NCI-H510A (cell line): Measurements from ENCODE around the gene PROCR.
"Not testable (repeated sequence)": the region's sequence is repeated elsewhere in the genome, so short reads cannot be mapped to it uniquely, and the experiment has no call there.

Source experiments
- DNase-seq: peaks from one replicate; lab custom pipeline; 2025; lab: John Stamatoyannopoulos, UW

PROCR gene

GRCh38 chr20:35165221-35166185 is 6.4 kb upstream of the PROCR start:
- DNase-seq, result no peak

GRCh38 chr20:35166242-35166830 is 5.5 kb upstream of the PROCR start:
- DNase-seq, result no peak

DNA sequence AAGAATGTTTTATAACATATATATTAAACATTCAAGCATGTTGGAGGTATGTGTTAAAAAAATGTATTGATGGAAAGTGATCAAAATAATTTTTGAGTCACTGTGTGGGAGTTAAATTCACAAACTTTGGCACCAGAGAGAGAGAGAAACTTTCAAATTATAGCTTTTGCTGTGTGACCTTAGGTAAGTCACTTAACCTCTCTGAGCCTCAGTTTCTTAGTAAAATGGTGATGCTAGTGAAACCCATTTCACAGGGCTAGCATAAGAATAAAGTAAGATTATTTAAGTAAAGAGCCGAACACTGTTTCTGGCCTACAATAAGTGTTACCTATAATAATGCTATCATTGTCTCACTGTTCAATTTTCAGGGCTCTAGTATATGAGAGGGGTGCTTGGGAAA is 4.1 kb upstream of the PROCR start:
- DNase-seq, result no peak

GRCh38 chr20:35168701-35169409 is 3.0 kb upstream of the PROCR start:
- not testable (repeated sequence) for DNase-seq

- DNase-seq, result no peak
These were observed 477 bp upstream of the PROCR start for GRCh38 chr20:35171438-35171752.

GRCh38 chr20:35172434-35172806 is 548 bp downstream of the PROCR start:
- DNase-seq, result no peak

DNA sequence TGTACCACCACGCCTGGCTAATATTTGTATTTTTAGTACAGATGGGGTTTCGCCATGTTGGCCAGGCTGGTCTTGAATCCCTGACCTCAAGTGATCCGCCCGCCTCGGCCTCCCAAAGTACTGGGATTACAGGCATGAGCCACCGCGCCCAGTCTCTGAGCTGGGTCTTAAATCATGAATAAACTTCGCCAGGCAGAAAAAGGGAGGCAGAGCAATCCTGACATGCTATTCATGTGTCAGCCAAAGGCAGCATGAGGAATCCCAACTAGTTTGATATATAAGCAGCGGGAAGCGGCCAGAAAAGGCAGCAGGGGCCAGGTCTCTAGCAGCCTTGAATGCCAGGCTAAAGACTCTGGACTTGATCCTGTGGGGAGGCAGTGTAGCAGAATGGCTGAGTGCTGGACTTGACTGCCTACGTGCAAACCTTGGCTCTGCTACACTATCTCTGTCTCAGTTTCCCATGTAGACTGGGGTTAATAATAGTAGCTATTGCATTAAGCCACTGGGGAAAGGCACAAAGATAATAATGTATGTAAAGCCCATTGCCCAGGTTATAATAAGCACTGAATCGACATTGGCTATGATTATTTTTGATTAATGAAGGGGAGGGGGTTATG is 1.8 kb downstream of the PROCR start:
- DNase-seq, result no peak

DNA sequence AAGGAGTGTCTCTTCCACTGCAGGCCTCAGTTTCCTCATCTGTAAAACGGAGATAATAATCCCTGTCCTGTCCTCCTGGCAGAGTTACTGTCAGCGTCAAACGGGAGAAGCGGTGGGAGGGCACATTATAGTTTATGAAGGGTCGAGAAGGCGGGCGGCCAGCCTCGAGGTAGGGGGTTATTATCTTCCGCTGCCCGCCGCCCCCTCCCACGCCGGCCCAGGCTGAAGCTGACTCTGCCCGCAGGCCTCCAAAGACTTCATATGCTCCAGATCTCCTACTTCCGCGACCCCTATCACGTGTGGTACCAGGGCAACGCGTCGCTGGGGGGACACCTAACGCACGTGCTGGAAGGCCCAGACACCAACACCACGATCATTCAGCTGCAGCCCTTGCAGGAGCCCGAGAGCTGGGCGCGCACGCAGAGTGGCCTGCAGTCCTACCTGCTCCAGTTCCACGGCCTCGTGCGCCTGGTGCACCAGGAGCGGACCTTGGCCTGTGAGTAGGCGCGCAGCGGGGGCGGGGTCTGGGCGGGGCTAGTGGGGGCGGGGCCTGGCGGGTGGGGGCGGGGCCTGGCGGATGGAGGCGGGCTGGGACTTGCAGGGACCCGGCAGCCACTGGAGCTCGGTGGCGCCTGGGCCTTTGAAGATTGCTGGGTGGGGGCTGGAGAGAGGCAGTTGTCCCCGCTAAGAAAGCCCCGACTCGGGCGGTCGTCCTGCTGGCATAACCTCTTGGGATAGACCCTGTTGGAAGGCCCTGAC is 2.8 kb downstream of the PROCR start:
- no peak for DNase-seq

GRCh38 chr20:35176132-35176531 is 4.3 kb downstream of the PROCR start:
- DNase-seq, result no peak

GRCh38 chr20:35179292-35180212 is 7.7 kb downstream of the PROCR start:
- DNase-seq, result no peak

DNA sequence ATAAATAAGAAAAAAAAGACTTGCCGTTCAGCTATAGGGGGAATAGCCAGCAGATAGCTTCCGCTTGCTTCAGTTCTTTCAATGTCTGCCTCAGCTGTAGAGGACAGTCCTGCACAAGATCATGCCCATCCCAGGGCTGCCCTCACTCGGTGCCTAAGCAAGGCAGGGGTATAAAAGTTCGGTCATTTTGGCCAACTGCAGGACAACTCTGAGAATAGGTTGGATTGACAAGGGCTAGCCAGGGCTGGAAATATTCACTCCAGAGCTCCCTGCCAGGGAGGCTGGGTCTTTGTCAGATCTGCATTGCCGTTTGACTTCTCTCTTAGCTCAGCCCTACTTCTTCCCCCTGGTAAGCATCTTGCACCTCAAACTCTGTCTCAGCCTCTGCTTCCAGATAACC is 8.4 kb downstream of the PROCR start:
- no peak for DNase-seq

GRCh38 chr20:35181731-35182130 is 9.9 kb downstream of the PROCR start:
- no peak for DNase-seq

DNA sequence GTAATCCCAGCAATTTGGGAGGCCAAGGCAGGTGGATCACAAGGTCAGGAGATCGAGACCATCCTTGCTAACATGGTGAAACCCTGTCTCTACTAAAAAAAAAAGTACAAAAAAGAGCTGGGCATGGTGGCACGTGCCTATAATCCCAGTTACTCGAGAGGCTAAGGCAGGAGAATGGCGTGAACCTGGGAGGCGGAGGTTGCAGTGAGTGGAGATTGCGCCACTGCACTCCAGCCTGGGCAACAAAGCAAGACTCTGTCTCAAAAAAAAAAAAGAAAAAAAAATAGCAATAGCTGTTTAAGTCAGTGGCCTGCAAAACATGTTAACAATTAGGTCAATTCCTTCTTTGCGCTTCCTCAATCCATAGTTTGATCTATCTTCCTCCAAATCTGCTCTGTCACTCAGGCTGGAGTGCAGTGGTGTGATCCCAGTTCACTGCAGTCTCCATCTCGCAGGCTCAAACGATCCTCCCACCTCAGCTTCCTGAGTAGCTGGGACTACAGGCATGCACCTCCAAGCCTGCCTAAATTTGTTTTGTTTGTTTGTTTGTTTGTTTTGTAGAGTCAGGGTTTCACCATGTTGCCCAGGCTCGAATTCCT is 14.9 kb downstream of the PROCR start:
- DNase-seq, result not testable (repeated sequence)

DNA sequence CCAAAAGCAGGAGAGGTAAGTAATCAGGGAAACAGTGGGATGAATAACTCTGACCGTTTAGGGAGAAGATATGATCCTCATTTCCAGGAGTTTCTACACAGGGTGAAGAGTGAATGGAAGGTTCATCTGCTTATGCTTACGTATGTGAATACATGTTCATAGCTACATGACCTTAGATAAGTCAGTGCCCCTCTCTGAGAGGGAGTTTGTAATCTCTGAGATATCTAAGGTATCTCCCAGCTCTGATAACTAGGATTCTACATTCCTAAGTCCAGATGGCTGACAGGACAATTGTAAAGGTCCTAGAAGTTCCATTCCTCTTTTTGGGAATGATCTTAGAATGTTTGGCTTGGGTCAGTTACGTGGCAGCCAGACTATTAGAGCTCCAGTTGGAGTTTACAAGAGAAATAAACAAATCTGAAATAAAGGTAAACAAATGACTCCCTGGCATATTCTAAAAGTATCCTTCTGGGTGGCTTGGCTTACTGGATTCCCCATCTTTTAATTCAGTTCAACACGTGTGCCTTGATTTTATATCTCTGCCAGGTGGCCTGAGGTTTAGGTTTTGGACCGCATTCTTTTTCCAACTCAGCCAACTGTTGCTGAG is 15.8 kb downstream of the PROCR start:
- no peak for DNase-seq

DNA sequence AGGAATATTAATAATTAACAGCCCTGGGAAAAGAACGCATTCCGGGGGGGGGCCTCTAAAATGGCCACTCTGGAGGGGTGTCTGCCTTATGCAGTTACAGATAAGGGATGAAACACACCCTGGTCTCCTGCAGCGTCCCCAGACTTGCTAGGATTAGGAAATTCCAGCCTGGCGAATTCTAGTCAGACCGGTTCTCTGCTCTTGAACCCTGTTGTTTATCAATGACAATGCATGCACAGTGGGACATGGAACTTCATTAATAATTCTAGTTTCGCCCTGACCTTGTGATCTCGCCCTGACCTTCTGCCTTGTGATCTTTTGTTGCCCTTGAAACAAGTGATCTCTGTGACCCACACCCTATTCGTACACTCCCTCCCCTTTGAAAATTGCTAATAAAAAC is 17.4 kb downstream of the PROCR start:
- DNase-seq, result not testable (repeated sequence)

DNA sequence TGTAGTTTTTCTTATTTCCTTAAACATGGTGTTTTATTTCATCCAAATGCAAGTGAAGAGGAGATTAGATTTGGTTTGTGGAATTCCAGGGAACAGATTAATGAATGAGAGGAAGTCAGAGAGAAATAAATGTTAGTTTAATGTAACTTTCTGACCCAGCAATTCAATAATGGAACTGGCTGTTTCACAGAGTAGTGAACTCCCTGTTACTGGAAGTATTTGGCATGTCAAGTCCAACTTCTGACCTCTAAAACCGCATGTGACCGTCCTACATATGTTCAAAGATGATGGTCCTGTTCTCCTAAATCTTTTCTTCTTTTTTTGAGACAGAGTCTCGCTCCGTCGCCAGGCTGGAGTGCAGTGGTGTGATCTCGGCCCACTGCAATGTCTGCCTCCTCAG is 18.7 kb downstream of the PROCR start:
- no peak for DNase-seq

GRCh38 chr20:35191419-35192117 is 19.7 kb downstream of the PROCR start:
- DNase-seq, result no peak

- DNase-seq, result no peak
These were observed 20.4 kb downstream of the PROCR start for GRCh38 chr20:35192118-35192872.
